Neural crest cell (in vitro differentiated cells): ENCODE data around the gene TOR2A. TPM values are rescaled to one million over a fixed set of nuclear protein-coding genes. Genes with fewer than 3 reads are reported as not detected.

ENCODE experiments used
- DNase-seq: peaks from one replicate; pipeline ENCODE4 v3.0.0; 2021; ENCODE audit warnings: low read depth, mixed read lengths, low spot score
- H3K27ac Mint-ChIP-seq: one replicate; pipeline ENCODE4 v1.8.0; 2021; ENCODE audit warnings: mild to moderate bottlenecking, mixed read lengths; ENCODE audit not compliant: unreplicated experiment
- H3K27me3 Mint-ChIP-seq: 2 replicates; pipeline ENCODE4 v1.8.0; 2021; ENCODE audit warnings: low read depth, mild to moderate bottlenecking, mixed read lengths
- H3K36me3 Mint-ChIP-seq: 2 replicates; pipeline ENCODE4 v1.8.0; 2021; ENCODE audit warnings: low read depth, mild to moderate bottlenecking, mixed read lengths
- H3K4me1 Mint-ChIP-seq: 2 replicates; pipeline ENCODE4 v1.8.0; 2021; ENCODE audit warnings: mixed read lengths
- H3K4me3 Mint-ChIP-seq: one replicate; pipeline ENCODE4 v1.8.0; 2021; ENCODE audit warnings: mild to moderate bottlenecking, mixed read lengths
- H3K9me3 Mint-ChIP-seq: 2 replicates; pipeline ENCODE4 v1.8.0; 2021; ENCODE audit warnings: mixed read lengths
- total RNA-seq: library from RNA; stranded (reverse); gene quantifications from 2 replicates; pipeline ENCODE4 v1.2.1, GENCODE V29; 2021
- TF ChIP-seq, protein P1 (sequence below): fragments of 200-600 bp; sonication (generic); conservative IDR thresholded peaks from 2 replicates; pipeline ENCODE4 v1.5.0; 2021; ENCODE audit warnings: antibody characterized with exemption, mild to moderate bottlenecking

TOR2A gene
- total RNA-seq, 1 donor from 2014 or later: 27.4 TPM

DNA sequence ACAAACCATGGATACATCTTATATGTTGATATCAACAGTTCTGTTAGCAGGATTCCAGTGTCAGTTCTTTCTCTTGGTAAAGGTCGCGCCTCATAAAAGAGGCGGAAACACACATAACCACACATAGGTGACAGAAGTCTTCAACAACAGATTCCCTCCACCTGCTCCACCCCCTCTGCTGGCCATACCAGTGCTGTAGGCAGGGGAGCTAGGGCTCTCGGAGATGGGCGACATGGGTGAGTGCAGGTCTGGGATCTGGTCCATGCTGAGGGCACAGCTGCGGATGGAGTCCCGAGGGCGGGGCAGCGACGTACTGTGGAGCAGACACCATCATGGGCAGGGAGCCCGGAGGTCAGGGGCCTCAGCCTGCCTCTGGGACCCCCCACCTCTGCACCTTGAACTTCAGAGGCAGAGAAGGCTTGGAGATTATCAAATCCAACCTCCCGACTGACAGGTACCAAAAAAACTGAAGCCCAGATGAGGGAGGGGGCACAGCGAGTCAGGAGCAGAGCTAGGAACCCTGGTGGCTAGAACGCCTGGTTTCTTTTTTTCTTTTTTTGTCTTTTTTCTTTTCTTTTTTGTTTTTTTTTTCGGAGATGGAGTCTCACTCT is 12.0 kb upstream of the TOR2A start:
- TF ChIP-seq, protein P1, sequence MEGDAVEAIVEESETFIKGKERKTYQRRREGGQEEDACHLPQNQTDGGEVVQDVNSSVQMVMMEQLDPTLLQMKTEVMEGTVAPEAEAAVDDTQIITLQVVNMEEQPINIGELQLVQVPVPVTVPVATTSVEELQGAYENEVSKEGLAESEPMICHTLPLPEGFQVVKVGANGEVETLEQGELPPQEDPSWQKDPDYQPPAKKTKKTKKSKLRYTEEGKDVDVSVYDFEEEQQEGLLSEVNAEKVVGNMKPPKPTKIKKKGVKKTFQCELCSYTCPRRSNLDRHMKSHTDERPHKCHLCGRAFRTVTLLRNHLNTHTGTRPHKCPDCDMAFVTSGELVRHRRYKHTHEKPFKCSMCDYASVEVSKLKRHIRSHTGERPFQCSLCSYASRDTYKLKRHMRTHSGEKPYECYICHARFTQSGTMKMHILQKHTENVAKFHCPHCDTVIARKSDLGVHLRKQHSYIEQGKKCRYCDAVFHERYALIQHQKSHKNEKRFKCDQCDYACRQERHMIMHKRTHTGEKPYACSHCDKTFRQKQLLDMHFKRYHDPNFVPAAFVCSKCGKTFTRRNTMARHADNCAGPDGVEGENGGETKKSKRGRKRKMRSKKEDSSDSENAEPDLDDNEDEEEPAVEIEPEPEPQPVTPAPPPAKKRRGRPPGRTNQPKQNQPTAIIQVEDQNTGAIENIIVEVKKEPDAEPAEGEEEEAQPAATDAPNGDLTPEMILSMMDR: no peak
- Mint-ChIP-seq H3K27me3 (peaks cover 17% of the 10 kb centered on the region), H3K4me3 (no peak overlapping the region), H3K4me1 (peaks cover 10% of the 10 kb centered on the region), H3K36me3 (no peaks in the 10 kb centered on the region), H3K27ac (no peak overlapping the region), H3K9me3 (no peaks in the 10 kb centered on the region)
- no peak for DNase-seq

DNA sequence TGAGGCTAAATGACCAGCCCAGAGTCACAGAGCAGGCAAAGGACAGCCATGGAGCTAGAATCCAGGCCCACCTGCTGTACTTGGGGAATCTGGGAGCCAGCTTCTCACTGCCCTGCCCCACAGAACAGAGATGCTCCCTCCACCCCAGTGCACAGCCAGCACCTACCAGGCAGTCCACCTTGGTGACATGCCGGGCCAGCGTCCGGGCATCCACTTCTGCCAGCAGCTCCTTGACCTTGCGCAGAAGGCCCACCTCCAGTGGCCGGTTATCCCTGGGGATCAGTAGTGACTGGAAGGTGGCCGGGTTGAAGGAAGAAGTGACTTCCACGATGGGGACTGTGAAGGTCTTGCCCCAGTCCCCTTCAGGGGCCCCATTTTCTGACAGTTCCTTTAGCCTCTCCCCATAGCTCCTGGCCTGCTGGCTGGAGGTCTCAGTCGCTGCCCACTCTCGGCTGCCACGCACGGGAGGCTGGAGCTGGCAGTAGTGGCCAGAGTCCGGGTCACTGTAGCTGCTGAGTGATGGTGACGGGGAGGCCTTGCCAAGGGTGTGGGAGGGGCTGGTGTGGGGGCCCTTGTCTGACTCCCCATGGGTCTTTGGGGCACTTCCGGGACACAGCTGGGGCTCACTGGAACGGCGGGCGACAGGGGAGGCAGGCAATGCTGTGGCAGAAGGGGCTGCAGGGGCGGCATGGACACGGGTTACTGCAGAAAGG is 9.5 kb upstream of the TOR2A start:
- H3K27ac Mint-ChIP-seq: no peak overlapping the region
- H3K4me3 Mint-ChIP-seq: no peak overlapping the region
- no peaks in the 10 kb centered on the region for H3K9me3 Mint-ChIP-seq
- TF ChIP-seq, protein P1: no peak
- peaks cover 18% of the 10 kb centered on the region for H3K4me1 Mint-ChIP-seq
- DNase-seq: no peak
- peaks cover 8% of the 10 kb centered on the region for H3K27me3 Mint-ChIP-seq
- no peaks in the 10 kb centered on the region for H3K36me3 Mint-ChIP-seq

DNA sequence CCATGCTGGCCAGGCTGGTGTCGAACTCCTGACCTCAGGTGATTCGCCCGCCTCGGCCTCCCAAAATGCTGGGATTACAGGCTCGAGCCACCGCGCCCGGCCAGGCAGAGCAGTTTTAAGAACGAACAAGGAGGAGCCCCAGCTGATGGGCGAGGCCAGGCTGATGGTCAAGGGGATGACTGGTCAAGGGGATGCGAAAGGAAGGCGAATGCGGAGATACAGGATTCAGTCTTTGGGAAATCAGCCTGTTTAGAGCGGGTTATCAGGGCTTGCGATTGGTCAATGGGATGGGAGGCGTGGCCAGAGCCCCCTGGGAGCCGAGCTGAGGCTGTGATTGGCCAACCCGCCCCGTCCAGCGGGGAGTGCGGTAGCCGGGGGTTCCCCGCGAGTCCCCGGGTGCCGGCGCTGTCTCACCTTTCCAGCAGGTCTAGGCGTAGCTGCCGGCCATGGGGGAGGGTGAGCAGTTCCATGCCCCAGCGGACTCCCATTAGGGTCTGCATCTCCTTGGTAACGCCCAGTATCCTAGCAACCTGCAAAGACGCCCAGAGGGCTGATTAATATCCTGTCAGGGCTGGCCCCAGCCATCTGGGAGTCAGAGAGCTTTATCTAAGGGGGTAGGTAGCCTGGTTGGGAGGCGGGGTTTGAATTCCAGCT is 7.5 kb upstream of the TOR2A start:
- Mint-ChIP-seq H3K9me3 (no peaks in the 10 kb centered on the region), H3K27ac (peak overlapping the region; percentile 84), H3K27me3 (peaks cover 8% of the 10 kb centered on the region), H3K4me1 (peaks cover 18% of the 10 kb centered on the region), H3K36me3 (no peaks in the 10 kb centered on the region), H3K4me3 (peak overlapping the region; percentile 92)
- TF ChIP-seq, protein P1: no peak
- peak; percentile 78 for DNase-seq

DNA sequence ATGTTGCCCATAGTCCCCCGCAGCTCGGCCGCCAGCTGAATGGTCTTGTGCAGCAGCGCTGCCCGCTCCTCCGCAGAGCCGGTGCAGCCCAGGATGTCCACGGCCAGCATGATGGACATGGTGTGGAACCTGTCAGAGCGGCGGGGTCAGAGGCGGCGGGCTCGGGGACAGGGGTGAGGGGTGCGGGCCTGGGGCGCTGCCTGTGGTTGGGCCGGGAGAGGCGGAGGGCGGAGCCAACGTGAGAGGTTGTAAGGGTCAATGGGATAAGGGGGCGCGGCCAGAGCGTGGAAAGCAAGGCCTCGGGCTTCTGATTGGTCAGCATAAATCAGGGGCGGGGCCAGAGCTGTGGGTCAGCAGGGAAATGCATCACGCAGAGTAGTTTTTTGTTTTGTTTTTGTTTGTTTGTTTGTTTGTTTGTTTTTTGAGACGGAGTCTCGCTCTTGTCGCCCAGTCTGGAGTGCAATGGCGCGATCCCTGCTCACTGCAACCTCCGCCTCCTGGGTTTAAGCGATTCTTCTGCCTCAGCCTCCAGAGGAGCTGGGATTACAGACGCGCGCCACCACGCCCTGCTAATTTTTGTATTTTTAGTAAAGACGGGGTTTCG is 6.8 kb upstream of the TOR2A start:
- Mint-ChIP-seq H3K27ac (peak overlapping the region; percentile 84), H3K27me3 (peaks cover 8% of the 10 kb centered on the region), H3K4me3 (peak overlapping the region; percentile 92), H3K36me3 (no peaks in the 10 kb centered on the region), H3K9me3 (no peaks in the 10 kb centered on the region), H3K4me1 (peaks cover 18% of the 10 kb centered on the region)
- peak; percentile 91 for DNase-seq
- TF ChIP-seq, protein P1: no peak

DNA sequence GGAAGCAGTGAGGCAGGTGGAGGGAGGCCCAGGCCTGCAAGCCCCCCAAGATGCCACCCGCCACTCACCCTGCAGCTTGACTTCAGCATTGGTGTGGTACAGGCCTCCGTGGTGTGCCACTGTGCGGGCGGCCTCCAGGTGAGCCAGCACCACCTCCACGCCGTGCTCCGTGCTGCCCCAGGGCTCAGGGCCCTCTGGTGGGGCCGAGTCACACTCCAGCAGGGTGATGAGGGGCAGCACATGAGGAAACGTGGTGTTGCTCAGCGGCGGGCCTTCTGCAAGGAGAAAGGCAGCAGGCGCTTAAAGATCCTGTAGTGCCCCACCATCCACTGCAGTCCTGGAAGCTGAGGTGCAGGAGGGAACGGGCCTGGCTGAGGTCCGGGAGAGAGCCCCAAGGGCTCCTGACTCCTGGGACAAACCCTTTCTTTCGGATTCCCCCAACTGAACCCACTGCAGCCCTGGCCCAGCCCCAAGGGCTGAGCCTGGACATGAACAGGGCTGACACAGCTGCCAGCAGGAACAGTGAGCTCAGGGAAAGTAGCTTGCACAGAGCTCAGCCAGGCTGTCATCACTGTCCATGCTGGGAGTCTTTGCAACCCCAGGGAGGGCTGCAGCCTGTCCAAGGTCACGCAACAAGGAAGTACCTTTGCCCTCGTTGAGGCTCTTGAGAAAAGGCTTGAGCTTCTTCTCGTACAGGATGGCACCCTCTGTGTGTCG is 4.7 kb upstream of the TOR2A start:
- peaks cover 6% of the 10 kb centered on the region for H3K27me3 Mint-ChIP-seq
- no peak for DNase-seq
- TF ChIP-seq, protein P1: no peak
- no peaks in the 10 kb centered on the region for H3K36me3 Mint-ChIP-seq
- H3K4me3 Mint-ChIP-seq: no peak overlapping the region
- no peak overlapping the region for H3K27ac Mint-ChIP-seq
- H3K4me1 Mint-ChIP-seq: peaks cover 26% of the 10 kb centered on the region
- H3K9me3 Mint-ChIP-seq: no peaks in the 10 kb centered on the region
